GM19025 (cell line): ENCODE measurements around the gene ULBP2.
"Not testable (repeated sequence)": the region's sequence is repeated elsewhere in the genome, so short reads cannot be mapped to it uniquely, and the experiment has no call there.

Experiments used
- ATAC-seq: cut with Tn5 transposase; IDR thresholded peaks from one replicate; pipeline ENCODE4 v1.9.1; 2021; ENCODE audit warnings: mild to moderate bottlenecking, low read depth, moderate library complexity; ENCODE audit not compliant: unreplicated experiment

The ULBP2 gene

GRCh38 chr6:149925253-149925973 lies 16.4 kb upstream of the ULBP2 start:
- no peak for ATAC-seq

GRCh38 chr6:149925974-149926777 lies 15.6 kb upstream of the ULBP2 start:
- ATAC-seq = no peak

- ATAC-seq = not testable (repeated sequence)
Measured at GRCh38 chr6:149927025-149927424, 14.8 kb upstream of the ULBP2 start.

GRCh38 chr6:149929422-149929821 lies 12.4 kb upstream of the ULBP2 start:
- ATAC-seq = no peak

DNA sequence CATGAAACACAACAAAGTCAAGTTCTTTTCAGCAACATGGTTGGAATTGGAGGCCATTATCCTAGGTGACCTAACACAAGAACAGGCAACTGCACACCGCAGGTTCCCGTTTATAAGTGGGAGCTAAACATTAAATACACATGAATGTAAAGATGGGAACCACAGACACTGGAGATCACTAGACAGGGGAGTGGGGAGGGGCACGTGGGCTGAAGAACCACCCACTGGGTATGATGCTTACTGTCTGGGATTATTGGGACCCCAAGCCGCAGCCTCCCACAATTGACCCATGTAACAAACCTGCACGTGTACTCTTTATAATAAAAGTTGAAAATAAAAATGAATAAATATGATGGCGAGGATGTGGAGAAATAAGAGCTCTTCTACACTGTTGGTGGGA lies 10.3 kb upstream of the ULBP2 start:
- ATAC-seq = no peak

GRCh38 chr6:149933036-149933435 lies 8.8 kb upstream of the ULBP2 start:
- no peak for ATAC-seq

DNA sequence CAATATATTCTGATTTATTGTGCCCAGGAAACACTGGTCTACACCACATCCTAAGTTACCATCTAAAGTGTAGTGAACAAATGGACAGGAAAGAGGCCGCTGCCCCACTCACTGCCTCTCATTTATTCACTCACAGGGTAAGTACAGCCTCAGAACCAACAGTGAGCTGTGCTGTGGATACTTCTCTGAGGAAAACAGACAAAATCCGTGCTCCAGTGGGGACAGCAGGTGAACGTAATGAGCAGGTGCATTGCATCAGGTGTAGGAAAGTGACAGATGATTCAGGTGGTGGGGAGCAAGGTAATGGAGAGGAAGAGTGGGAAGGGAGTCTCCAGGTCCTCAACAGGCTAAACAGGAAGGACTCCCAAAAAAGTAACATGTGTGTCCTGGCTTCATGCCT lies 8.4 kb upstream of the ULBP2 start:
- no peak for ATAC-seq

- no peak for ATAC-seq
Measured at GRCh38 chr6:149934249-149935156, 7.3 kb upstream of the ULBP2 start.

GRCh38 chr6:149935246-149935645 lies 6.6 kb upstream of the ULBP2 start:
- no peak for ATAC-seq

- ATAC-seq = no peak
Measured at GRCh38 chr6:149935668-149936067, 6.1 kb upstream of the ULBP2 start.

GRCh38 chr6:149936743-149937142 lies 5.1 kb upstream of the ULBP2 start:
- ATAC-seq = no peak

DNA sequence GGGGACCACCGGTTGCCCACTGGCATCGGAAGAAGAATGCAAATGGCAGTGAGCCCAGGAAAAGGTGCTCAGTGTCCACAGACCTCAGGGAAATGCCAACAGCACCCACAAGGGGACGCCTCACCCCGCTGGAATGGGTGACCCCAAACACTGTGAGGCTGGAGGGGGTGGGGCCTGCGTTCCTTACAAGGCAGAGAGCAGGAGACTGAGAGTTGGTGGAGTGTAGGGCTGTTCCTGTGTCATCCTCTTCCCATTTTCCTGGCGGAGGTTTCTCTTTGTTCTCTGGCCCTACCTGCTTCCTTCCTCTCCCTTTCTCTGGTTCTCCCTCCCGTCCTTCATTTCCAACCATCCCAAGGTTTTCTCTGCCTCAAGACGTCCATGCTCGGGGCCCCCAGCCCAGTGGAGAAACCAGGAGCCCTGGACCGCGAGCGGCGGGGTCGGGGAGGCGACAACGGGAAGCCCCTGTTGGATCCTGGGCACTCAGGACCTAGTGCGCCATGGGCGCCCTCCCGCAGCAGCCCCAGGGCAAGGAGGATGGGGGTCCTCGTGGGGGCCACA lies 3.7 kb upstream of the ULBP2 start:
- ATAC-seq = not testable (repeated sequence)

GRCh38 chr6:149938571-149939355 lies 3.1 kb upstream of the ULBP2 start:
- ATAC-seq = peak; percentile 80

DNA sequence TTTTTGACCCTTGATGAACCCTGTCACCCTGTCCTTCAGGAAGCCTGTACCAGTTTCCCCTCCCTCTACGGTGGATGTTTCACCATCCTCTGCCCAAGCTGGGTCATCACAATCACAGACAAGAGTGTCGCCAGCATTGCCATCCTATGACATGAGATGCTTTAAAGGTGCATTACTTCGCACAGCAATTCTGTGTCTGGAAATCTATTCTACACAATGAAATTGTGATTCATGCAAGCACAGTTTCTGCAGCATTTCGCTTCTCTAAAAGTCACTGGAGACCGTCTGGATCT lies 2.5 kb upstream of the ULBP2 start:
- no peak for ATAC-seq

GRCh38 chr6:149939909-149940671 lies 1.7 kb upstream of the ULBP2 start:
- no peak for ATAC-seq

DNA sequence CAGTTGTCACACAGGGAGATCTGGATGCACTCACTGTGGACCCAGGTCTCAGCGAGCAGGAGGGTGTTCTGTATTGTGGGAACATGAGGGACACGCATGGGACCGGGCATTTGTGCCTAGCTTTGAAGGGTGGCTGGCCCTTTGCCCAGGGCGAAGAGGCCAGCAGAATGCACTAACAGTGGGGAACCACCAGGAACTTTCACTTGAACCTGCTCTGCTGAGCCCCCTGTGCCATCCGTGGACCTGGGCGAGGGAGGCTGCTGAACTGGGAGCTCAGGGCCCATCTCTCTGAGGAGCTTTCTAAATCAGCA lies 1.2 kb upstream of the ULBP2 start:
- no peak for ATAC-seq

DNA sequence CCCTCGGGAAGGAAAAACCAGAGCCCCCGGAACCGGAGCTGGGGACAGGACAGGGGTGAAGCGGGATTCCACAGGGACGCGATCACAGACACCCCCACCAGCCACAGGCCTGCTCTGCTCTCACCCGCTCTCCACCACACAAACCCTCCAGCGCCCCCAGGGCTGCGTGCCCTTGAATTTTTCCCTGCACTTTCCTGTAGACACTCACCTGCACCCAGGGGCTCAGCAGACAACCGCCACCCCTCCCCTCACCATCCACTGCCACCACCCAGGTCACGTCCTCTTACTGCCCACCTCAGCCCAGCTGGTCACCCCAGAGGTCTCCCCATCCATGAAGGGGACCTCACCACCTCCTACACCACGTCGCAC lies 631 bp downstream of the ULBP2 start:
- ATAC-seq = no peak

- ATAC-seq = not testable (repeated sequence)
Measured at GRCh38 chr6:149943321-149943720, 1.5 kb downstream of the ULBP2 start.

DNA sequence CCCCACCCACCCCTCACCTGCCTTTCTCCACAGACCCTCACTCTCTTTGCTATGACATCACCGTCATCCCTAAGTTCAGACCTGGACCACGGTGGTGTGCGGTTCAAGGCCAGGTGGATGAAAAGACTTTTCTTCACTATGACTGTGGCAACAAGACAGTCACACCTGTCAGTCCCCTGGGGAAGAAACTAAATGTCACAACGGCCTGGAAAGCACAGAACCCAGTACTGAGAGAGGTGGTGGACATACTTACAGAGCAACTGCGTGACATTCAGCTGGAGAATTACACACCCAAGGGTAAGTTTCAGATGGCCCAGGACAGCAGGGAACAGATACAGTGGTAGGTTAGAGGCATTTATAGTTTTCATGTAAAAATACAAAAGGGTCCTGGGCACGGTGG lies 3.5 kb downstream of the ULBP2 start:
- not testable (repeated sequence) for ATAC-seq

DNA sequence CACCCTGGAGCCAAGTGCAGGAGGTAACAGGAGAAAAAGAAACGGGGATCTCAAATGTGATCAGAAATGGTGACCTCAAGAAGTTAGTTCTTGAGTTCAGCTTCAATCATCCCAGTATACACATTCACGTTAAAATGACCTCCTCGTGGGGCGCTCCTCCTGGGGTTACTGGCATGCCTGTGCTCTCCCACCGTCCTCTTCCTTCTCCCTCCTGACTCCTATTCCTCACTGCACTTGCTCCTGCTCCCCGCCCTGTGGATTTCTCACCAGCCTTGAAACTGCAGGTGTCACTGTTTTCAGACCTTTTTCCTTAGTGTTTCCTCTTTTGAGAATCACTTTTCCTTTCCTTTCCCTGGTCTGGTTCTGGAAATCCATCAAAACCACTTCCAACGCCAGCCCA lies 4.8 kb downstream of the ULBP2 start:
- not testable (repeated sequence) for ATAC-seq
